Colonic mucosa (tissue), 4 donors: ENCODE results near the gene CHD9NB. TPM values are rescaled to one million over a fixed set of nuclear protein-coding genes. Genes with fewer than 3 reads are reported as not detected.
"Not testable (repeated sequence)": the region's sequence is repeated elsewhere in the genome, so short reads cannot be mapped to it uniquely, and the experiment has no call there.

Source experiments
- DNase-seq: peaks from one replicate; pipeline ENCODE4 v3.0.0-alpha.2; 2020
- H3K27ac ChIP-seq: fragments of 200-600 bp; one replicate; pipeline ENCODE4 v1.8.0; 2021
- H3K27me3 ChIP-seq: fragments of 200-600 bp; one replicate; pipeline ENCODE4 v1.8.0; 2021
- H3K36me3 ChIP-seq: fragments of 200-600 bp; one replicate; pipeline ENCODE4 v1.8.0; 2021
- H3K4me1 ChIP-seq: fragments of 200-600 bp; one replicate; pipeline ENCODE4 v1.8.0; 2021; ENCODE audit warnings: mild to moderate bottlenecking
- H3K4me3 ChIP-seq: fragments of 200-600 bp; one replicate; pipeline ENCODE4 v1.8.0; 2021
- H3K9ac ChIP-seq, 2 donors: one replicate each; pipeline ENCODE4 v1.7.0; 2013; ENCODE audit warnings: control low read depth in 2 of 2, low read depth in 2 of 2, low read length in 2 of 2
- H3K9me3 ChIP-seq: fragments of 200-600 bp; one replicate; pipeline ENCODE4 v1.8.0; 2021
- intact Hi-C: fragments of 100-400 bp; cut with DNase I; formaldehyde crosslinking; loops from one replicate; pipeline ENCODE4 v1.14.1; 2022
- total RNA-seq, 2 donors: library from RNA; stranded (reverse); fragmentation: NEBNext Ultra II Directional in 1 of 2; extraction: Animal tissue kit (Norgen Biotek cat#: 25700) in 1 of 2; gene quantifications; one replicate each; pipeline ENCODE4 v1.2.1, GENCODE V29; 2021
- TF ChIP-seq, protein P1 (sequence below): fragments of 200-600 bp; IDR thresholded peaks from one replicate; pipeline ENCODE4 v1.8.0; 2022; ENCODE audit warnings: antibody characterized with exemption, mild to moderate bottlenecking
- donor health status: healthy.
- donor health status: DM: no; HTN: no; CAD: no.
- donor health status: DM: no; HTN: no; CAD: no.

Gene CHD9NB
- total RNA-seq, 2 donors from 2014 or later, result 2.5 to 5.6 TPM

DNA sequence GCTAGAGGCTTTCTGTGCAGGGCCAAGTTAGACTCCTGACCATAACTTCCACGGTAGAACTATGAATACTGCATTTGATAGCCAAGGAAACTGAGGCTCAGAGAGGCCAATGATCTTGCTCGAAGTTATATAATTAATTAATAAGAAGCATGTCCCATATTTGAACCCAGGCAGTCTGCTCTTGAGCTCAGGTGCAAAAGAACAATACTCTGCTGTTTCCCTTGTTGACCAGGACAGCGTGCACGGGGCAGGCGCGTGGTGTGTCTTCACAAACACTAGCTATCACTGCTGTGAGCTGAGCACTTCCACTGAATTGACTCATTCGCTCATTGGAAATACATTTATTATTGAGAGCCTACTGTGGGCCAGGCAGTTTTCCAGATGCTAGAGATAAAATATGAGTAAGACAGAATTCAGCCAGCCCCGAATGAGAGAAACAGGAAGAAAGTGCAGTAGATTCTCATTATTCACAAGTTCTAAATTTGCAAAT is 3.7 kb upstream of the CHD9NB start:
- peaks cover 7% of the 10 kb centered on the region for H3K4me1 ChIP-seq
- peak overlapping the region; percentile 24 to 90 for H3K9ac ChIP-seq
- TF ChIP-seq, protein P1, sequence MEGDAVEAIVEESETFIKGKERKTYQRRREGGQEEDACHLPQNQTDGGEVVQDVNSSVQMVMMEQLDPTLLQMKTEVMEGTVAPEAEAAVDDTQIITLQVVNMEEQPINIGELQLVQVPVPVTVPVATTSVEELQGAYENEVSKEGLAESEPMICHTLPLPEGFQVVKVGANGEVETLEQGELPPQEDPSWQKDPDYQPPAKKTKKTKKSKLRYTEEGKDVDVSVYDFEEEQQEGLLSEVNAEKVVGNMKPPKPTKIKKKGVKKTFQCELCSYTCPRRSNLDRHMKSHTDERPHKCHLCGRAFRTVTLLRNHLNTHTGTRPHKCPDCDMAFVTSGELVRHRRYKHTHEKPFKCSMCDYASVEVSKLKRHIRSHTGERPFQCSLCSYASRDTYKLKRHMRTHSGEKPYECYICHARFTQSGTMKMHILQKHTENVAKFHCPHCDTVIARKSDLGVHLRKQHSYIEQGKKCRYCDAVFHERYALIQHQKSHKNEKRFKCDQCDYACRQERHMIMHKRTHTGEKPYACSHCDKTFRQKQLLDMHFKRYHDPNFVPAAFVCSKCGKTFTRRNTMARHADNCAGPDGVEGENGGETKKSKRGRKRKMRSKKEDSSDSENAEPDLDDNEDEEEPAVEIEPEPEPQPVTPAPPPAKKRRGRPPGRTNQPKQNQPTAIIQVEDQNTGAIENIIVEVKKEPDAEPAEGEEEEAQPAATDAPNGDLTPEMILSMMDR, result no peak
- H3K9me3 ChIP-seq, result no peaks in the 10 kb centered on the region
- H3K27me3 ChIP-seq, result no peaks in the 10 kb centered on the region
- DNase-seq, result no peak
- H3K27ac ChIP-seq, result peak overlapping the region; percentile 83
- H3K4me3 ChIP-seq, result no peak overlapping the region
- H3K36me3 ChIP-seq, result no peaks in the 10 kb centered on the region
- intact Hi-C loops, result loop anchor here (5.0 kb wide), 2 partner anchors 41 to 151 kb away; no protein-coding TSS in a partner anchor

DNA sequence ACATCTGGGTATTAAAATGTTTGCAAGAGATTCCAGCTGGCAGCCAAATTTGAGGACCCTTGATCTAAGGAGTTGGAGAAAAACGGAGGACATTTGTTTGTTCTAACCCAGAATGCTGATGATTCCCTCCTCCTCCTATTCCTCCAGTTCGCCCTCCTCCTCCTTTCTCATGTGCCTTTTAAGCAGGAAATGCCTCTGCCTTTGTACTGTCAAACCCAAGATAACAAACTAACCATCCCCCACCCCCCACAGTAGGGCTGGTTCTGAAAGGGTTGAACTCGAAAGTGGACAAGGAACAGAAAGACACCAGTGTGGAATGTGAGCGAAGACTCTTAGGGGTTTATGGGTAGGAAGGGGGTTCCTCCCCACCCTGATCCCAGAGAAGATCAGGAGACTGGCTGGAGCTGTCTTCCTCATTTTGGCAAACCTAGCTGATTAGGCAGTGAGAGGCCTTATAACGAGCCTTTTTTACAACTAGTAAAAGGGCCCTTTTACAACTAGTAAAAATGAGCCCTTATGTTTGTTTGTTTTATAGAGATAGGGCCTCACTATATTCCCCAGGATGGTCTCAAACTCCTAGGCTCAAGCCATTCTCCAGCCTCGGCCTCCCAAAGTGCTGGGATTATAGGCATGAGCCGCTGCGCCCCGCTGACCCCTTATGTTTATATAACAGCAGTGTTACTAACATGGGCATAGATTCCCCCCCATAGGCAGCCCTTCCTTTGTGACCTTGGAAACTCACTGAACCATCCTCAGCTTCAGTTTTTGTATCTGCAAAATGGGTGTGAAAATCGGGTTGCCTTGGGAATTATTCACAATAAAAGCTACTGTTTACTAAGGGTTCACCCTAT is 3.1 kb upstream of the CHD9NB start:
- H3K27ac ChIP-seq, result peak overlapping the region; percentile 83
- TF ChIP-seq, protein P1, result no peak
- intact Hi-C loops, result loop anchor here (2.0 to 5.0 kb wide), 3 partner anchors 42 to 152 kb away; no protein-coding TSS in a partner anchor
- H3K4me3 ChIP-seq, result peak overlapping the region; percentile 63
- no peaks in the 10 kb centered on the region for H3K9me3 ChIP-seq
- peak overlapping the region; percentile 80 to 90 for H3K9ac ChIP-seq
- H3K4me1 ChIP-seq, result peaks cover 7% of the 10 kb centered on the region
- peak; percentile 74 for DNase-seq
- no peaks in the 10 kb centered on the region for H3K27me3 ChIP-seq
- no peaks in the 10 kb centered on the region for H3K36me3 ChIP-seq

DNA sequence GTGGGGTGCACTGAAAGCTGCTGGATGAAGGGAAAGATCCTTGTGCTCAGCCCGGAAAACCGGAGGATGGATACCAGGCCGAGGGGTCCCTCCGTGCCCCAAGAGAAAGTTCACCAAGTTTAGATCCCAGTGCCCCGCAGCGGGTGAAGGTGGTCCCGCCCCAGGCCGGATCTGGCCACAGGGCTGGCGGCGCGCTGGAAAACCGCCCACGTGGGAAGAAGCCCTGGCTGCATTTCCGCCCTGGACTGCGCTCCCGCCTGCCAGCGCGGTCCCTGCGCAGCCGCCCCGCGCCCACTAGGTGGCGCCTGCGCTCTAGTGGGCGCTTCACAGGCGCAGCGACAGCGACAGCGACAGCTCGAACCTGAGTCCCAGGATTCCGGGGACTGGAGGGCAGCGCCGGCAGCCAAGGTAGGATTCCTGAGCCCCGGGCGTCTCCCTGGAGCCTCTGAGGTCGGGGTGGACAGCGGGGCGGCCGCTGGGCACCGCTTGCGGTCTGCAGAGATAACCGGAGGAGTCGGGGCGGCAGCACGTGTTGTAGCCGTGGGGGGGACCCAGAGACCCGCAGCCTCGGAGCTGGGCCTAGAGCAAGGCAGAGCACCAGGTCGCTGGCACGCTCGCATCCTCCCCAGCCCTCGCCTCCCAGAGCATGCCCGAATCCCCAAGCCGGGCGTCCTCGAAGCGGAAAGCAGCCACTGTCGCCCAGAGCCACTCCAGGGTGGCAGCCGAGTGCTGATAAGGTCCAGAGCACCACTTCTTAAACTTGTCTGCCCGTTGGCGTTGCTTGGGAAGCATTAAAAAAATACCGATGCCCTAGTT is 2.2 kb upstream of the CHD9NB start, which contains the start of gene CHD9:
Gene CHD9 (plus strand): TSS at position 322 of the 816 bp plus-strand sequence. CDS start 101,099 bp downstream, outside the sequence.
- no peaks in the 10 kb centered on the region for H3K27me3 ChIP-seq
- peaks cover 7% of the 10 kb centered on the region for H3K4me1 ChIP-seq
- H3K9me3 ChIP-seq, result no peaks in the 10 kb centered on the region
- peak; percentile 83 for DNase-seq
- H3K36me3 ChIP-seq, result no peaks in the 10 kb centered on the region
- peak within 1 kb of the TSS; percentile 83 for H3K27ac ChIP-seq
- peak within 1 kb of the TSS; percentile 80 to 90 for H3K9ac ChIP-seq
- H3K4me3 ChIP-seq, result peak within 1 kb of the TSS; percentile 63
- TF ChIP-seq, protein P1, result peak; percentile 100
- intact Hi-C loops, result loop anchor here (2.0 to 5.0 kb wide), 3 partner anchors 42 to 152 kb away; no protein-coding TSS in a partner anchor

DNA sequence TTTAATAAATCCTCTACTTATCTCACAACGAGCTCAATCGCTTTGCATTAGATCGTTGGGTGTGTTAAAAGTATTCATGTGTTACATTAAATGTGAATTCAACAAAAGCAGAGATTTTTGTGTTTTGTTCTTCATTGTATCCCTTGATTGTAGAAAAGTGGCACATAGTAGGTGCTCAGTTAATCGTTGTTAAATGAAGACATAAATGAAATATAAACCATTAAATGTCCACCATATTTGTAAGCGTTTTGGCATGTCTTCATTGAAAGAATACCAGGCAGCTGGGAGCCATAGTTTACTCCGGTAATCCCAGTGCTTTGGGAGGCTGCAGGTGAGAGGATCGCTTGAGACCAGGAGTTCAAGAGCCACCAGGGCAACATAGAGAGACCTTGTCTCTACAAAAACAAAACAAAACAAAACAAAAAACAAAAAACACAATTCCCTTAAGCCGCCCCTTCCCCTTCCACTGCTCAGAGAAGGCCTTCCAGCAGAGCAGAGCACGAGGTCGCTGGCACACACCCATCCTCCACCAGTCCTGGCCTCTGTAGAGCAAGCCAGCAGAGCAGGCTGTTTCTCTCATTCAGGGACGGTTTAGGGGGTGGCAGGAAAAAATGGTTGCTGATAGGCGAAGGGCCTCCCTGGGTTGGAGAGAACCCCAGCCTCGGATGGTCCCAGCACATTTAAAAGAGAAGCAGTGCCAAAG is 1.4 kb upstream of the CHD9NB start:
- intact Hi-C loops, result loop anchor here (2.0 kb wide), 1 partner anchor 77 kb away; no protein-coding TSS in a partner anchor
- DNase-seq, result peak; percentile 67
- peak overlapping the region; percentile 63 for H3K4me3 ChIP-seq
- H3K9me3 ChIP-seq, result no peaks in the 10 kb centered on the region
- peak overlapping the region; percentile 80 to 90 for H3K9ac ChIP-seq
- H3K27me3 ChIP-seq, result no peaks in the 10 kb centered on the region
- no peaks in the 10 kb centered on the region for H3K36me3 ChIP-seq
- H3K27ac ChIP-seq, result peak overlapping the region; percentile 83
- TF ChIP-seq, protein P1, result no peak
- peaks cover 7% of the 10 kb centered on the region for H3K4me1 ChIP-seq

DNA sequence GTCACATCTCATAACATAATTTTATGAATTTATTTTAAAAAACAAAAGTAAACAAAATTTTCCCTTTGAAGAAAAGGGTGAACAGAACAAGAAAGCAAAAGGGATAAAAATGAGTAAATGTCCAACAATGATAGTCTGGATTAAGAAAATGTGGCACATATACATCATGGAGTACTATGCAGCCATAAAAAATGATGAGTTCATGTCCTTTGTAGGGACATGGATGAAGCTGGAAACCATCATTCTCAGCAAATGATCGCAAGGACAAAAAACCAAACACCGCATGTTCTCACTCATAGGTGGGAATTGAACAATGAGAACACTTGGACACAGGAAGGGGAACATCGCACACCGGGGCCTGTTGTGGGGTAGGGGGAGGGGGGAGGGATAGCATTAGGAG is 1.4 kb downstream of the CHD9NB start:
- H3K36me3 ChIP-seq, H3K27me3 ChIP-seq, H3K9me3 ChIP-seq, H3K9ac ChIP-seq, DNase-seq, intact Hi-C loops, H3K4me1 ChIP-seq, H3K4me3 ChIP-seq, H3K27ac ChIP-seq: not testable (repeated sequence)
